Left renal cortex interstitium (tissue), 4 donors: ENCODE results near the gene PRKAA1. TPM values are rescaled to one million over a fixed set of nuclear protein-coding genes. Genes with fewer than 3 reads are reported as not detected.

Source experiments
- DNase-seq, 4 donors: peaks; one replicate each; pipeline ENCODE4 v3.0.0-alpha.2; 2013; ENCODE audit warnings: low read depth in 4 of 4, low spot score in 2 of 4, missing footprints in 1 of 4
- polyA plus RNA-seq, 4 donors: library from polyadenylated mRNA; unstranded; fragments of 120-200 nt; gene quantifications; one replicate each; pipeline ENCODE4 v1.2.1, GENCODE V29; 2013; ENCODE audit not compliant: insufficient read length in 4 of 4

PRKAA1 gene
- 10 to 100 TPM; 59.4 to 89.3 (median 78.1) TPM for polyA plus RNA-seq

GRCh38 chr5:40798012-40798800 lies at the start of gene PRKAA1:
PRKAA1 (minus strand) TSS chr5:40798374; CDS start chr5:40798189, 185 bp downstream.
- peak; percentile 71 to 81 (median 75) for DNase-seq

- DNase-seq = no peak
Measured at GRCh38 chr5:40847525-40847924, 49.4 kb upstream of the PRKAA1 start.

- DNase-seq = no peak
Measured at GRCh38 chr5:40846371-40846770, 48.2 kb upstream of the PRKAA1 start.

GRCh38 chr5:40844565-40844964 lies 46.4 kb upstream of the PRKAA1 start:
- no peak for DNase-seq

GRCh38 chr5:40842351-40842750 lies 44.2 kb upstream of the PRKAA1 start:
- no peak for DNase-seq

GRCh38 chr5:40841068-40841805 lies 43.1 kb upstream of the PRKAA1 start, which contains the start of gene CARD6:
CARD6 (plus strand) TSS chr5:40841367; CDS start chr5:40841383, 16 bp downstream.
- no peak for DNase-seq

GRCh38 chr5:40838086-40838485 lies 39.9 kb upstream of the PRKAA1 start:
- DNase-seq = no peak

GRCh38 chr5:40834849-40835787 lies 36.9 kb upstream of the PRKAA1 start, which contains the start of gene RPL37:
RPL37 (minus strand) TSS chr5:40835222; CDS start chr5:40835185, 37 bp downstream.
- DNase-seq = peak; percentile 87 to 95 (median 94)

- DNase-seq = peak in 3 of 4 donors; percentile 28 to 70 (median 34)
Measured at GRCh38 chr5:40834391-40834848, 36.2 kb upstream of the PRKAA1 start.

- DNase-seq = no peak
Measured at GRCh38 chr5:40833712-40834229, 35.6 kb upstream of the PRKAA1 start.

- no peak for DNase-seq
Measured at GRCh38 chr5:40832345-40832744, 34.2 kb upstream of the PRKAA1 start.

- no peak for DNase-seq
Measured at GRCh38 chr5:40831346-40832210, 33.4 kb upstream of the PRKAA1 start.

- DNase-seq = no peak
Measured at GRCh38 chr5:40829748-40830533, 31.8 kb upstream of the PRKAA1 start.

GRCh38 chr5:40828690-40829661 lies 30.8 kb upstream of the PRKAA1 start:
- no peak for DNase-seq

GRCh38 chr5:40828021-40828631 lies 30.0 kb upstream of the PRKAA1 start:
- no peak for DNase-seq

- DNase-seq = no peak
Measured at GRCh38 chr5:40827188-40827977, 29.2 kb upstream of the PRKAA1 start.
